Body of pancreas (tissue), 4 donors: ENCODE results near the gene FUT8.

ENCODE experiments used
- CTCF ChIP-seq, 7 experiments: fragments of 450-650 bp in 4 of 7; fragments of 200-600 bp in 3 of 7; sonication (generic) in 3 of 7; IDR thresholded peaks; one replicate each; pipeline ENCODE4 v1.5.1; 2016 to 2019; ENCODE audit warnings: antibody characterized with exemption in 7 of 7
- POLR2A ChIP-seq, 3 donors: fragments of 450-650 bp; IDR thresholded peaks; one replicate each; pipeline ENCODE4 v1.6.1; 2016; ENCODE audit warnings: antibody characterized with exemption in 3 of 3, mild to moderate bottlenecking in 2 of 3

GRCh38 chr14:65720171-65720570 is 307.6 kb downstream of the FUT8 start:
- TF ChIP-seq CTCF (IDR thresholded peaks at IDR 0.05) (no peak), POLR2A (IDR thresholded peaks at IDR 0.05) (no peak)
